NCI-H1105 treated with DMSO at 0.1 percent for 48 hours (cell line): ENCODE data around the gene CMBL.
"Not testable (repeated sequence)": the region's sequence is repeated elsewhere in the genome, so short reads cannot be mapped to it uniquely, and the experiment has no call there.

ENCODE experiments used
- DNase-seq: peaks from one replicate; lab custom pipeline; 2025; lab: John Stamatoyannopoulos, UW

Gene CMBL

DNA sequence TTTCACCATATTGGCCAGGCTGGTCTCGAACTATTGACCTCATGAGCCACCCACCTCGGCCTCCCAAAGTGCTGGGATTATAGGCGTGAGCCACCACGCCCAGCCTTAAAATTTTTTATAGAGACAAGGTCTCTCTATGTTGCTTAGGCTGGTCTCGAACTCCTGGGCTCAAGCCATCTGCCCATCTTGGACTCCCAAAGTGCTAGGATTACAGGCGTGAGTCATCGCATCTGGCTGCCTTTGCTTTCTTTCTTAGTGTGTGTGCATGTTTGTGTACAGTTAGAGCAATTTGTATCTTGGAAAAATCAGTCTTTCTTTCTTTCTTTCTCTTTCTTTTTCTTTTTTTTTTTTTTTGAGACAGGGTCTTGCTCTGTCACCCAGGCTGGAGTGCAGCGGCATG is 22.3 kb downstream of the CMBL start:
- DNase-seq = not testable (repeated sequence)

- peak; percentile 89 for DNase-seq
Observed at GRCh38 chr5:10283927-10284635, 23.6 kb downstream of the CMBL start.

DNA sequence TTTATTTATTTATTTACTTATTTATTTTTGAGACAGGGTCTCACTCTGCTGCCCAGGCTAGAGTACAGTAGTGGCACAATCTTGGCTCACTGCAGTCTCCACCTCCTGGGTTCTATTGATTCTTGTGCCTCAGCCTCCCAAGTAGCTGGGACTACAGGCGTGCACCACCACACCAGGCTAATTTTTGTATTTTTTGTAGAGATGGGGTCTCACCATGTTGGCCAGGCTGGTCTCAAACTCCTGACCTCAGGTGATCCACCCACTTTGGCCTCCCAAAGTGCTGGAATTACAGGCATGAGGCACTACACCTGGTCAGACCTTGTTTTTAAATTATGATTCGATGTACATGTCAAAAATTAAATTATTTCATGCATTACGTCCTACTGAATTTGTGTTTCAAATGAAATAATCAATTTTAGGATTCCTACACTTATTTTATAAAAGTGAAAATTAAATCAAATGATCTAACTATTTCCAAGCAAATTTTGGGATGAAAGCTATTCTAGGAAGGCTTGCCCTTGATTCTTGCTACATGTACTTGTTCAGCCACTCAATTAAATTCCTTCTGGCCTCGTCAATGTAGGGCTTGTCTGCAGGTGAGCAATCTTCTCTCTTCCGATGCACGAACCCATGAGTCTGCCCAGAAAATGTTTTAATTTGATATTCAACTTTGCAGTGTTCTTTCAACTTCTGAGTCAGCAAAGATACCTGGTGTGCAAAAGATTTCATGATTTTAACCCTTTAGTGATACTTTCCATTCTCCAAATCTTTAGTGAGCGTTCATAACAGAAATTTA is 27.6 kb downstream of the CMBL start:
- DNase-seq = no peak

DNA sequence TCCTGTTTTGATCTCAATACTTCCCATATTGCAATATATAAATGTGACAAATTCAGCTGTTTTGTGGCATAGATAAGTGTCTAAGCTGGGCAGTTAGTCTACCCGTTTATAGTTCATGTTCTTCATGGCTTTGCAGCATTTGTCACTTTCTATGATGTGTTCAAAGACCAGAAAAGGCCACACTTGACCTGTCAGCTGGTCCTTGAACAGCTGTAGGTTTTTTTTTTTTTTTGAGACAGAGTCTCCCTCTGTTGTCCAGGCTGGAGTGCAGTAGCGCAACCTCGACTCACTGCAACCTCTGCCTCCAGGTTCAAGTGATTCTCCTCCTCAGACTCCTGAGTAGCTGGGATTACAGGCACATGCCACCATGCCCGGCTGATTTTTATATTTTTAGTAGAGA is 28.4 kb downstream of the CMBL start:
- DNase-seq = no peak

DNA sequence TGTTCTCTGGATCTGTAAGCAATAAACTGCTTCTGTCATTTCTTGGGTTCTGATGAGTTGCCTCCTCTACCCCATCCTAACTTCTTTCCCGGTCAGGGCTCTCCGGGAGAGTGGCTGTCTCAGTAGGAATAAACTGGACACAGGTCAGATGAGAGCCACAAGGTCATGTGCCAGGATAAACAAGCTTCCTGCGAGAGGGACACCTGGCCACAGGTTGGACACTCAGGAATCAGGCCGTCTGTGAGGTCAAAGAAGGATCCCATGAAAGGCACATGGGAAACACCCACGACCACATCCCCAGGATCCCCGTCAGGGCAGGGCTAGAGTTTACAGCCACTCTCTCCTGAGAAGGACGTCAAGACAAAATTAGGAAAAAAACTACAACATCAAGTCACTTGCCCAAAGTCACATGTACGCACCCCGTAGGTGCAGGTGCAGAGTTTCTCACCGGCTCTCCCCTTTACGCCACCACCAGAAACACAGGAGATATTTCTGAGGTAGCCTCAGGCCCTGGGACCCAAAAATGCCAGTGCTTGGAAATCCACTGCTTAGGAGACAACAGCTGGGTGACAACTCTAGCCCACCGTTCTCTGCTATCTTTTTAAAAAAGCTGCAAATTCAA is 28.9 kb downstream of the CMBL start:
- DNase-seq = no peak

DNA sequence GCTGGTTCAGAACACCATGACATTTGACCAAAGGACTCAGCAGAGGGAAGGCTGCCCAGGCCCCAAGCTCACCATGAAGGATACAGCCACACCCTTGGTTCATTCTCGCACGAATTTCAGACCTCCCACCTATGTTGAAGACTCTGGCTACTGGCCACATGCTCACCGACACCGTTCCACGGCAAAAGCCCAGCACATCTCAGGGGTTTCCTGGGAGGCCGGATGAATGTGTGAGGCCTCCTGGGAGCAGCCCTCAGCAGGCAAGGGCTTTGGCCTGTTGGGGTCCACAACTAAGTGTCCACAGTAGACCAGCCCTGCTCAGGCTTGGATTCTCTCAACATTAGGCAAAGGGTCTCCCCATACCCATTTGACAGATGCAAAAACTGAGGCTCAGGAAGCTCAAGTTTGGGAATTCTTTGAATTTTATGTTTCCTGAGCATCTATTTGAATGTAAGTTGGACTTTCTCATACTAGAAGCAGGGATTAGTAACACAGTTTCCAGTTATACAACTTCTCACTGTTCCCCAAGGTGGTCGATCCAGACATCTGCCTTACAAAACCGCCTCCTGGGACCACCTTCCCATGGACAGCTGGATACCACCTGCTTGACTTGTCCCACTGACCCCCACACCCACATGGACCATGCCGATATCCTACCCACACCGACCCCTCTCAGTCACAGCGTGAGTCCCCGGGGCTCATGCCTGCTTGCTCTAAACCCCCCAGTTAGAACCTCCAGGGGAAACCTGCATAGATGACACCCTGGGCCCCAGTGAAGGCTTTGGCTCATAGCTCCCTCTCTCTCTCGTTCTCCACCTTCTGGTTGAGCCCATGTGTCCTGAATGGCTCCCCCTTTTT is 29.7 kb downstream of the CMBL start:
- DNase-seq = no peak

- no peak for DNase-seq
Observed at GRCh38 chr5:10276691-10277090, 31.0 kb downstream of the CMBL start.

DNA sequence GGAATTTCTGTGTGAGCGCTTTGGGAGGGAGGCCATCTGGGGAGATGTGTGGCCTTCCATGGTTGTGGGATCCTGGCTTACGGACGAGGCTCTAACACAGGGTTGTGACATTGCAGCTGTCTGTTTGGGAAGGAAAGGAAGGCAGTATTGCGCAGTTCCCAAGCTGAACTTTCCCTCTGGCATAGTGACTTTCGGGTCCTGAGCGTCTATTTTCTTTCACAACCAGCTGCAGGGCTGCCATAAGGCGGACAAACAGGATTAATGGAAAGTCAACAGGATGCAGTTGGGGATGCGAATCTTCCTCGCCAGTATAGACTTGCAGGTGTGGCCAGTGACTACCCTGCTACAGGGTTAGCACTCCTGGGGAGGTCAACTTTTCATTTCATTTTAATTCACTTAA is 31.7 kb downstream of the CMBL start:
- DNase-seq = no peak

- no peak for DNase-seq
Observed at GRCh38 chr5:10275460-10275859, 32.2 kb downstream of the CMBL start.

DNA sequence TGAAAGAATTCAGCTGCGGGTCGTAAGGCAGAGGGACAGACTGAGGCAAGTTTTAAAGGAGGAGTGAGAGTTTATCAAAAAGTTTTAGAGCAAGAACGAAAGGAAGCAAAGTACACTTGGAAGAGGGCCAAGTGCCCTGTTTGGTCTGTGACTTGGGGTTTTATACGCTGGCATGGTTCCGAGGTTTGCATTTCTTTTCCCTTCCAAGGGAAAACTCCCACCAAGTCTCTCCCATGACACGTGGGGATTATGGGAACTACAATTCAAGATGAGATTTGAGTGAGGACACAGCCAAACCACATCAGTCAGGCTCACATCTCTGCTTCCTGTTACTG is 34.9 kb downstream of the CMBL start:
- DNase-seq = not testable (repeated sequence)

DNA sequence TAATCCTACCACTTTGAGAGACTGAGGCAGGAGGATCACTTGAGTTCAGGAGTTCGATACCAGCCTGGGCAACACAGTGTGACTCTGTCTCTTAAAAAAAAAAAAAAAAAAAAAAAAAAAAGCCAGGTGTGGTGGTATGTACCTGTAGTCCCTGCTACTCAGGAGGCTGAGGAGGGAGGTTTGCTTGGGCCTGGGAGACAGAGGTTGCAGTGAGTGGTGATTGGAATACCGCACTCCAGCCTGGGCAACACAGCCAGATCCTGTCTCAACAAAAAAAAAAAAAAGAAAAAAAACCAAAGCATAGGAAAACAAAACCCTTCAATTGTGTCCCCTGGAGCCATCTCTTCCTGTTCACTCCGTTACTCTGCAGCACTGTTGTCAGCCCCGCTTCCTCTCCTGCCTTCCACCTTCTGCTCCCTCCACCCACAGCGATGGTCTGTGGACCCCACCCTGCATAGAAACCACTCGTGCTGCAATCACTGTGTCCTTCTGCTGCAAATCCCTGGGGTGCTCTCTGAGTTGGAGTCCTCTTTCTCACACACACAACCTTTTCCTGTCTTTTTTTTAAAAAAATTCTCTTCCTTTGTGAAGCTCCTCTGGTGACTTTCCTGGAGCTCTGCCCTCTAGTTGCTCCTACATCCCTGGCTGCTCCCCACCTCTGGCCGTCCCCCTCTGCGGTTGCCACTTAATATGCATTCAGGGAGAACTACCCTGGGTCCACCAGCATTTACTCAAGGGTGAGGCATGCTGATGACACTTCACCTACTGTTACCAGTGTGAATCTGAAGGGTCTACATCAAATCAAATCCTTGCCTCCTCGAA is 35.4 kb downstream of the CMBL start:
- no peak for DNase-seq

DNA sequence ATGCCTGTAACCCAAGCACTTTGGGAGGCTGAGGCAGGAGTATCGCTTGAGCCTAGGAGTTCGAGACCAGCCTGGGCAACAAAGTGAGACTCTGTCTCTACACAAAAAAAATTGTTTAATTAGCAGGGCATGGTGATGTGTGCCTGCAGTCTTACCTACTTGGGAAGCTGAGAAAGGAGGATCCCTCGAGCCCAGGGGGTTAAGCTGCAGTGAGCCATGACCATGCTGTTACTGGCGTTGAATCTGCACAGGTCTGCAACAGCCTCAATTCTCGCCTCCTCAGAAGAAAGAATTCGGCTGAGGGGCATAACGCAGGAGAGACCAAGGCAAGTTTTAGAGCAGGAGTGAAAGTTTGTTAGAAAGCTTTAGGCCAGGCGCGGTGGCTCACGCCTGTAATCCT is 39.6 kb downstream of the CMBL start:
- no peak for DNase-seq

DNA sequence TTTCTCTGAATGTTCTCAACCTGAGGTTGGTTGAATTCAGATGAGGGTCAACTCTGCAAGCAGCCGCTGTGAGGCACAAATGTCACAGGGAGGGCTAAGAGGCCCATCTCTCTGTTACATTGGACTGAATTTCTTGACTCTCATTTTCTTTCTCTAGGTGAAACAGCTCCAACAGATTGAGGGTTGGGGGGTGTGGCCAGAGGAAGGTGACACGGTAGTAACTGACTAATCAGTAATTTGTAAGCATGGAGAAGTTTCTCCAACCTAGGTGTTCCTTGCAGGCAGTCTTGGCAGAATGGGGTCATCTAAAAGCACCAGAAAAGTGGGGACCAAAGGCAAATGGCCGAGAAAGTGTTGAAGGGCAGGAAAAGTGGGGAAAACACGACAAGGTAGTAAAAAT is 40.9 kb downstream of the CMBL start:
- no peak for DNase-seq

GRCh38 chr5:10266137-10266536 is 41.6 kb downstream of the CMBL start:
- DNase-seq = no peak

- no peak for DNase-seq
Observed at GRCh38 chr5:10265245-10266109, 42.2 kb downstream of the CMBL start.

DNA sequence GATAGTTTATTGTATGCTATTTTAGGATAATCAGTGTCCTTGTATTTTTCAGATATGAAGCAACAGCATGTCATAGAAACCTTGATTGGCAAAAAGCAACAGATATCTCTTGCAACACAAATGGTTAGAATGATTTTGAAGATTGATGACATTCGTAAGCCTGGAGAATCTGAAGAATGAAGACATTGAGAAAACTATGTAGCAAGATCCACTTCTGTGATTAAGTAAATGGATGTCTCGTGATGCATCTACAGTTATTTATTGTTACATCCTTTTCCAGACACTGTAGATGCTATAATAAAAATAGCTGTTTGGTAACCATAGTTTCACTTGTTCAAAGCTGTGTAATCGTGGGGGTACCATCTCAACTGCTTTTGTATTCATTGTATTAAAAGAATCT is 43.1 kb downstream of the CMBL start:
- DNase-seq = no peak

DNA sequence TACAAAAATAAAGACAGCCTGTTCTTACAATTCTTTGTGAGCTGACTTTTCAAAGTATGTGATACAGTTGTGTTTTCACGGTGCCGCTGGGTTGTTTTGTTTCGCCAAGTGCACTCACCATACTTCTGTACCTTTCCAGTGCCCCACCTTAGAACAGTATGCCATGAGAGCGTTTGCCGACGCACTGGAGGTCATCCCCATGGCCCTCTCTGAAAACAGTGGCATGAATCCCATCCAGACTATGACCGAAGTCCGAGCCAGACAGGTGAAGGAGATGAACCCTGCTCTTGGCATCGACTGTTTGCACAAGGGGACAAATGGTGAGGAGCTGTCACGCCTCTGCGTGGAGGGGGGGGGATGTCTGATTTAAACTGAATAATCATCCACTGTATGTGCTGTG is 44.7 kb downstream of the CMBL start:
- DNase-seq = no peak

DNA sequence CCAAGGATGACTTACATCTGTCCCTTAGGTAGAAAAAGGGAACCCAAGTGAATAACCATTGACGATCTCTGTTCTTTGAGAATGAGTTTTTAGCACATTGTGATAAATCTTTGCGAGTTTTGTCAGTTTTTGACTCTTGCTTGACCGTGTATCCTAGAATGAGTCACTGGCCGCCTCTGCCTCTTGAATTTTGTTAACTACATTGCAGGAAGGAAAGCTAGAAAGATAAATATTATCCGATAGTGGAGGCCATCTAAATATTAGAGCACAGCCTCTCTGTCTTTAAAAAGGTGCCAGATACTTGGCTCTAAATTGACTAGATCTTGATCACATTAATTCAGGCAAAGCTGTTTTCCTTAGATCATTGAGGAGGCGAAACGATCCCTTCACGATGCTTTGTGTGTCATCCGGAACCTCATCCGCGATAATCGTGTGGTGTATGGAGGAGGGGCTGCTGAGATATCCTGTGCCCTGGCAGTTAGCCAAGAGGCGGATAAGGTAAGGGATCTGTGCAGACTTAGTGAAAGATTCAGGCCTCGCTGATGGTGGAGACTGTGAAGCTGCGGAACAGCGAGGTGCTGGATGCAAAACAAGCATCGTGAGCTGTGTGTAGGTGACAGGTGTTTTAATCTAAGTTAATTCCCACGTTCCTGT is 45.5 kb downstream of the CMBL start:
- DNase-seq = no peak

DNA sequence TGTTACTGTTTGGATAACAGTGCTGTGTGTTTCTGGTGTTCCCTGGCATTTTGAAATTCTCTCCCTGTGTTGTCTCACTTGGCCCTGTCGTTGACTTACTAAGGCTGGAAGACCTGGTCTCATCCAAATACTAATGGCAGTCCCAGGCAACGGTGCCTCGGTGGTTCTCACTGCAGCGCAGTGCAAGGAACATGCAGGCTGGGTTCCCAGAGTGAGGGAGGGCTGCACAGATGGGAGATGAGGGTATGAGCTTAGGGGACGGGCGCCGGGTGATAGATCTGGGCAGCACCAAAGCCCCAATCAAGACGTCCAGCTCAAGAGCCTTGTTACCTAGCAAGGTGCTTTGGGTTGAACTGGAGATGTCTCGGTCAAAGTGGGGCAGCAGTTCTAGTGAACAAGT is 46.6 kb downstream of the CMBL start:
- no peak for DNase-seq

- no peak for DNase-seq
Observed at GRCh38 chr5:10259899-10260298, 47.8 kb downstream of the CMBL start.
